Measurements from ENCODE around the gene INPP4B.
A peak's percentile ranks its signal among the peaks of the same experiment; 100 is the strongest.

INPP4B gene

DNA sequence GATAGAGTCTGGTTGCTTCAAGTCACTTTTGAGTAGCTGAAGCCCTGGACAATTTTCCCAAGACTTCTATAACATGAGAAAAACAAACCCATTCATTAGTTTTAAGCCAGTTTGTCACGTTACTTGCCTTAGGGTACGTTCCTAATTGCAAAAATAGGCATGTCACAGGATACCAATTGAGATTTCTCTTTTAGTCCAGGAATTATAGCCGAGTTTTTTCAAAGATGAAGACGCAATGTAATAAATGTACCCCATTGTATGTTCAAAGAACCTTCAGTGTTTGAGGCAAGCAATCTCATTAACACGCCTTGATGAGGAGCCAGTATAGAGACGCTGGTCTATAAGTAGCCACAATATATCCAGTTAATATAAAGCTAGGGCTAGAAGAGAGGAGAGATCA lies 534.2 kb downstream of the INPP4B start:
- no peak for ATAC-seq (replicated peaks)

DNA sequence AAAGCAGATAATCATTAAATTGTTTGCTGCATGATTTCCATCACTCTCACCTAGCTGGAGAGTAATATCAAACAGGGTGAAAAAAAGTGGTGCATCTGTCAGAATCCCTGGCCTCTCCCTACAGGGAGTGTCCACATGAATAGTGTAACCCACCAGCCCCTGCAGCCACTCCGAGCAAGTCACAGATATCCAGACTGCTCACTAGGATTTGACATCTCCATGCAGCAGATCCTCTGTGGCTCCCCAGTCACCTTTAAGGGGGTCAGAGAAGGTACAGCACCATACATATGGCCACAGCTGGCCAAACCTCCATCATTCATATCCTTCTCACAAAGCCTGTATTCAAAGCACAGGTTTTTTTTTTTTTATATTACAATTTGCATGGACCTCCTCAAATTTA lies 536.3 kb downstream of the INPP4B start:
- no peak for ATAC-seq (replicated peaks)

More for the DNA sequence above, 534.2 kb downstream of the INPP4B start:
- Mint-ChIP-seq H3K9me3 (peaks cover 0 to under 1% of the 10 kb centered on the region in 2 donors), H3K4me3 (no peak overlapping the region), H3K4me1 (no peaks in the 10 kb centered on the region), H3K36me3 (no peaks in the 10 kb centered on the region), H3K27me3 (no peaks in the 10 kb centered on the region), H3K27ac (no peak overlapping the region)
- DNase-seq = no peak

DNA sequence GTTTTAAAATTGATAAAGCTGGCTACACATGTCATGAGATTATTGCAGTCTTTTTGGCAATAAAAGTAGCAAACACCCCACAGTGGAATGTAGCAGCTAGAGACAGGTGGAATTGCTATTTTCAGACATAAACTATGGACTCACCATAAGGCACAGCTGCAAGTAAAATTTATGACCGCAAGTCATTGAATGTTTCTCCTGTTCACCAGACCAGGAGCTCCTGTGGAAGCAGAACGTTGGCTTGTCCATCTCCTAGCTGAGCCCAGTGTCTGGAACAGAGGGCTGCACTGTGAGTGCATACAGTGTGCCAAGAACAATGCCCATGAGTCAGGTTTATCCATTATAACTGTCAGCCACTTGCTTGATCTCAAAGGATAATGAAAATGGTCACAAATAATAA lies 538.2 kb downstream of the INPP4B start:
- H3K4me3 Mint-ChIP-seq = no peak overlapping the region
- no peak overlapping the region for H3K27ac Mint-ChIP-seq
- no peak for DNase-seq
- no peak for ATAC-seq (replicated peaks)
- H3K27me3 Mint-ChIP-seq = no peaks in the 10 kb centered on the region
- H3K4me1 Mint-ChIP-seq = no peaks in the 10 kb centered on the region
- no peaks in the 10 kb centered on the region for H3K9me3 Mint-ChIP-seq
- H3K36me3 Mint-ChIP-seq = no peaks in the 10 kb centered on the region

More for the DNA sequence above, 536.3 kb downstream of the INPP4B start:
- no peaks in the 10 kb centered on the region for H3K4me1 Mint-ChIP-seq
- DNase-seq = no peak
- H3K27ac Mint-ChIP-seq = no peak overlapping the region
- H3K9me3 Mint-ChIP-seq = no peaks in the 10 kb centered on the region
- H3K27me3 Mint-ChIP-seq = no peaks in the 10 kb centered on the region
- no peaks in the 10 kb centered on the region for H3K36me3 Mint-ChIP-seq
- H3K4me3 Mint-ChIP-seq = no peak overlapping the region

DNA sequence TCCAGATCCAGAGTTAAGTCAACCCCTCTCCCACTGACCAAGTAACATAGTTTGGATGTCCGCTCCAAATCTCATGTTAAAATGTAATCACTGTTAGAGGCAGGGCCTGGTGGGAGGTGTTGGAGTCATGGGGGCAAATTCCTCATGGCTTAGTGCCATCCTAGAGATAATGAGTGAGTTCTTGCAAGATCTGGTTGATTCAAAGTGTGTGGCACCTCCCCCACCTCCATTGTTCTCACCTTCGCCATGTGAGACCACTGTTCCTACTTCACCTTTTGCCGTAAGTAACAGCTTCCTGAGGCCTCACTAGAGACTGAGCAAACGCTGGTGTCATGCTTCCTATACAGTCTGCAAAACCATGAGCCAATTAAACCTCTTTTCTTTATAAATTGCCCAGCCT lies 548.8 kb downstream of the INPP4B start:
- Mint-ChIP-seq H3K27me3 (no peaks in the 10 kb centered on the region), H3K4me3 (no peak overlapping the region), H3K9me3 (no peaks in the 10 kb centered on the region), H3K4me1 (peaks cover 3 to 11% of the 10 kb centered on the region in 2 donors), H3K36me3 (no peaks in the 10 kb centered on the region), H3K27ac (no peak overlapping the region)
- ATAC-seq (replicated peaks) (no peak), DNase-seq (no peak)

DNA sequence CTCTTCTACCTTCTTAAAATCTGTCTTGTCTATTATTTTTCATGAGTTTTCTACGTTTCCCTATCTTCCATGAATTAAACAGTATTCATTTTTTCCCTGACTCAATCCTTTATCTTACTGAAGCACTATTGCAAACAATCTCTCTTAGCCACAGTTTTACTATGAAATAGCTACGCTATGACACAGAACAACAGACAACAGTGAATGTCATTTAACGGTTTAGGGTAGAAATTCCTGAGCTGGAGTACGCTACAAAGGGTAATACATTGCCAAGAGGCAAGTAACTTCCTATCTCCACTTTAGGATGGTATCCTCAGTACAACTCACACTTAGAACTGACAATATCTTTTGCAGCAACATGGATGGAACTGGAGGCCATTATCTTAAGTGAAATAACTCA lies 552.6 kb downstream of the INPP4B start:
- Mint-ChIP-seq H3K36me3 (no peaks in the 10 kb centered on the region), H3K9me3 (peaks cover 5 to 6% of the 10 kb centered on the region in 2 donors), H3K27me3 (peaks cover 0 to 3% of the 10 kb centered on the region in 2 donors), H3K27ac (no peak overlapping the region), H3K4me3 (no peak overlapping the region), H3K4me1 (peaks cover 3 to 11% of the 10 kb centered on the region in 2 donors)
- ATAC-seq (replicated peaks) (no peak), DNase-seq (no peak)

DNA sequence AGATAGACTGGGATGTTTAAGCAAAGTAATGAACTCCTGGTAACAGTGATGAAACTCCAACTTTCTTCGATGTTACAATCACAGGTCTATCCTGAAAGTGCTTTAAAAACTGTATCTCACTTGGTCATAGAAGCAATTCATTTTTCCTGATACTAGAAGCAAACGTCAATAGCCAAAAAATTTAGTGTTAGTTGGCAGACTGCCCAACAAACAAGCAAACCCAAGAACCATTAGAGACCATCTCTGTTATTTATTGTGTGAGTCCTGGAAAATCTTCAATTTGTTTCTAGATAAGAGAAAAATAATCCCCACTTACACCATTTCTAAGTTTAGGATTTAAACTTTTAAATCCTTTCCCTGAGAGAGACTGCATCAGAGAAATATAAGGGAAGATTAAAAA lies 553.9 kb downstream of the INPP4B start:
- Mint-ChIP-seq H3K4me3 (no peak overlapping the region), H3K4me1 (peaks cover 3 to 11% of the 10 kb centered on the region in 2 donors), H3K27ac (no peak overlapping the region), H3K36me3 (no peaks in the 10 kb centered on the region), H3K9me3 (peaks cover 5 to 6% of the 10 kb centered on the region in 2 donors), H3K27me3 (peaks cover 0 to 3% of the 10 kb centered on the region in 2 donors)
- no peak for ATAC-seq (replicated peaks)
- no peak for DNase-seq

DNA sequence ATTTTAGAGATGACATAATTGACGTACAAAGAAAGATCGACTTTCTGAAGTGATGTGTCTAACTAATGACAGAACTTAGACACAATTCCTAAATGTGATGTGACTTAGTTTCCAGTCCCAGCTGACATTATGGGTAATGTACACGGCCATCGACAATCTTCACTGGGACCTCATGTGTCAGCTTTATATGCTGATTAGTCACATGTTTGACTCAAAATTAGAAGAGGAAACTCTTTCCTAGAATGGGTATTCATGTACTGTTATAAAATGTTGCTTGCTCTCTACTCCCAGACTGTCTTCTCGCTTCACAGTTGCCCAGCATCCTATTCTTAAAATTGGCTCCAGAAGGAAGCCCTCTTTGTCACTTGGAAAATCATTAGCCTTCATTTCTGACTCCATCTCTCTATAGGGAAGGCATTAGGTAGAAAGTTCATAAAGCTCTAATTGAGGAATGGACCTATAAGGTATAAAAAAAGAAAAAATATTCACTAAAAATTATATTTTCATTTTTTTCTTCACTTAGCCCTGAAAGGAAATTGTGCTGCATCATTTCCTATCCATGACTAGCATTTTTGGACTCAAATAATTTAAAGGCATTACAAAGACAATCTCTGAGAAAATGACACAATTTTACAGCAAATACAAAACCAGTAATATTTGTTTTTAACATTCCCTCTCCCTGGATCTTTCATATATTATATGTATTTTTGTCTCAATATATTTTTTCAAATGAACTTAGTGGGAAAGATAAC lies 554.6 kb downstream of the INPP4B start:
- H3K4me3 Mint-ChIP-seq = no peak overlapping the region

DNA sequence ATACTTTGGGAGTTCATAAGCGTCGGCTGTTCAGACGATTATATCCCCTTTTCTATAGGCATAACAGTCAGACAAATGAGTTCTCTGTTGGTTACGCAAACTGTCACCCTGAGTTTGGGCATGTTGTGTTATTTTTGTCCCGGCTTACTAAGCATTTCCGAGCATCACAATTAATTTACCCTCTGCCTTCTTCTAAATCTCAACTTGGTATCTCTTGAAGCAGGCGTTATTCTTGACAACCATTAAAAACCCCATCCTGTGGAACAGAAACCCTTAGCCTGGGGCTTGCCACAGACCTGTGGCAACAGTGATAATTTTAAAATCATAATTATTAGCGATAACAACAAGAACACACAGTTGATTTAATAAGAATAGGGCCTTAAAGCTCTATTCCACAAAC lies 558.7 kb downstream of the INPP4B start:
- ATAC-seq (replicated peaks) (no peak), DNase-seq (no peak)
- Mint-ChIP-seq H3K4me3 (no peak overlapping the region), H3K36me3 (no peaks in the 10 kb centered on the region), H3K27me3 (peaks cover 0 to 3% of the 10 kb centered on the region in 2 donors), H3K9me3 (peaks cover 5 to 6% of the 10 kb centered on the region in 2 donors), H3K4me1 (no peaks in the 10 kb centered on the region), H3K27ac (no peak overlapping the region)

More for the DNA sequence above, 554.6 kb downstream of the INPP4B start:
- no peak for DNase-seq
- no peaks in the 10 kb centered on the region for H3K36me3 Mint-ChIP-seq
- peaks cover 0 to 3% of the 10 kb centered on the region in 2 donors for H3K27me3 Mint-ChIP-seq
- H3K9me3 Mint-ChIP-seq = peaks cover 5 to 6% of the 10 kb centered on the region in 2 donors
- H3K4me1 Mint-ChIP-seq = peaks cover 3 to 11% of the 10 kb centered on the region in 2 donors
- no peak overlapping the region for H3K27ac Mint-ChIP-seq
- ATAC-seq (replicated peaks) = no peak

DNA sequence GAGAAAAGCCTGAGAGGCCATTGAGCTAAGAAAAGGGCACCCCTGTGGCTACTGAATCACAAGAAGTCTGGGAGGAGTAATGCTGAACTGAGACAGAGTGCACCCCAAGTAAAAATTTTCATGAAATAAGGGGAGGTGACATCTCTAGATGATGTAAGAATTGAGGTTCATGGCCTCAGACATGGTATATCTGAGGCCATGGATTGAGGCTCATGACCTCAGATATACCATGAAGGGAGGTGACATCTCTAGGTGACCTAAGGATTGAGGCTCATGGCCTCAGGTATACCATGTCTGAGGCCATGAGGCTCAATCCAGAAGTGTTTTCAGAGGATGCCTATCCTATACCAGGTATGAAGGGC lies 560.9 kb downstream of the INPP4B start:
- ATAC-seq (replicated peaks) = no peak
- H3K4me1 Mint-ChIP-seq = no peaks in the 10 kb centered on the region
- no peak overlapping the region for H3K4me3 Mint-ChIP-seq
- peaks cover 5 to 6% of the 10 kb centered on the region in 2 donors for H3K9me3 Mint-ChIP-seq
- no peaks in the 10 kb centered on the region for H3K36me3 Mint-ChIP-seq
- no peaks in the 10 kb centered on the region for H3K27me3 Mint-ChIP-seq
- no peak overlapping the region for H3K27ac Mint-ChIP-seq
- DNase-seq = no peak

DNA sequence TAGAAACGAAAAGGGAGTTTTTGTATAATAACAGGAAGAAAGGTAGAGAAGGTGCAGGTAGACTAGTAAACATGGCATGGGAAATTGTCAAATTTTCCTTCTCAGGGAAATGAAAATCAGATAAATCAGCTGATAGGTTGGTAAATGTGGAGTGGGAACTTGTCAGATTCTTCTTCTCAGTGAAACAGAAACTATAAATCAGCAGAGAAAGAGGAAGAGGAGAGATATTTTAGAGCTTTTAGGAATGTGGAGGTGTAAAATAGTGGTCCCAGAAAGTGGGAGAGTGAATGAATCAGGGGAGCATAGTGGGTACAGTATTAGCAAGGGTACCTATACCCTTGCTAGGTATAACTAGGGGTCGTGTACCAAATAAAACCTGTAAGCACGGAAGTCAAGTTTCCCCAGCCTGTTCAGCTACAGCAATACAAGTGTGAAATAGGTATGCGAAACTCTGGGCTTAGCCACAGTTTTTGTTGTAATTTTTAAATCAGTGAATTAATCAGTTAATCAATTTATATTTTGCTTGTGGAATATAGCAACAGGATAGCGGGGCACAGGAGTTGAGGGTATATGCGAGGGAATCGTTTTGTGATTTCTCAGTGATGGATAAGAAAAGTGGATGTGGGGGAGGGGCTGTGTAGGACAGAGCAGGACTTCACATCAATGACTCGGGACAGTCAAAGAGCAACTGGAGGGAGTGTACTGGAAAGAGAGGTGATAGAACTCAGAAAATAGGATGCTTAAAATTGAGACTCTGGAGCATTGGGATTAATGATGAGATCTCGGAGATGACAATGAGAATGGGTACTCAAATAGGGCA lies 561.5 kb downstream of the INPP4B start:
- ATAC-seq (replicated peaks) = no peak

DNA sequence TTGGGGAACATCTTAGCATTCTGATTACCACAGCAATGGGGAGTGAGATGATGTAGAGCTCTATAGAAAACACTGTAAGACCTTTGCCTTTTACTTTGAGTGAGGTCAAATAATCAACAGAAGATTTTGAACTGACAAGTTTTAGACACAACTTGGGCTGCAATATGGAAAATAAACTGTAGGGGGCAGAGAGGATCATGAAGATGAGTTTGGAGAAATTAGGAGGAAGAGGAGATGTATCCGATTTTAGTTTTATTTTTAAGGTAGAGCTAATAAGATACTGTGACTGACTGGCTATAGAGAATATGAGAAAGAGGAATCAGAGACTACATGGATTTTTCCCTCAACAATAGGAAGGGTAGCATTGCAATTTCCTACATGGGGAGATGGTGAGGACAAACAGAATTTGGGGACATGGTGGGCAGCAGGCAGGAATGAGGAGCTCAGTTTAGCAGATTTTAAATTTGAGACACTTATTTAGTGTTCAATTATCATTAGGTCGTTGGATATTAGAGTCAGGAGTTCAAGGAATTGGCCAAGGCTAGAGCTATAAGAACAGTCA lies 563.1 kb downstream of the INPP4B start:
- Mint-ChIP-seq H3K27me3 (no peaks in the 10 kb centered on the region), H3K27ac (no peak overlapping the region), H3K4me3 (no peak overlapping the region), H3K9me3 (no peaks in the 10 kb centered on the region), H3K36me3 (no peaks in the 10 kb centered on the region), H3K4me1 (peaks cover 0 to 7% of the 10 kb centered on the region in 2 donors)
- ATAC-seq (replicated peaks) (no peak), DNase-seq (no peak)

More for the DNA sequence above, 561.5 kb downstream of the INPP4B start:
- Mint-ChIP-seq H3K36me3 (no peaks in the 10 kb centered on the region), H3K9me3 (peaks cover 3% of the 10 kb centered on the region in 2 donors), H3K27me3 (no peaks in the 10 kb centered on the region), H3K27ac (no peak overlapping the region), H3K4me1 (no peaks in the 10 kb centered on the region), H3K4me3 (no peak overlapping the region)
- no peak for DNase-seq

DNA sequence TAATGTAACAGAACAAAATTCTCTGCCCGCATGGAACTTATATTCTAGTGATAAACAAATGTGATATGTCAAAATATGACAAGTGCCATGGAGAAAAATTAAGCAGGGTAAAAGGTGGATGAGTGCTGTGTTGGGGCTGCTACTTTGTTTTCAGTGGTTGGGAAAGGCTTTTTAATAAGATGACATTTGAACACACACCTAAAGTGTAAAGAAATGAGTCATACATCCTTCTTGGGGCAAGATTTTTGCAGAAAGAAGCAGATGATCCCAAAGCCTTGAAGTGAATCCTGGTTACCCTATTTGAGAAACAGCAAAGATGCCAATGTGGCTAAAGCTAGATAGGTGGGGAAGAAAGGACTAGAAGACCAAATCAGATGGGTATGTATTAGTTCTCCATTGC lies 564.1 kb downstream of the INPP4B start:
- ATAC-seq (replicated peaks) (no peak), DNase-seq (no peak)
- Mint-ChIP-seq H3K27me3 (no peaks in the 10 kb centered on the region), H3K27ac (no peak overlapping the region), H3K4me1 (peaks cover 0 to 7% of the 10 kb centered on the region in 2 donors), H3K4me3 (no peak overlapping the region), H3K36me3 (no peaks in the 10 kb centered on the region), H3K9me3 (no peaks in the 10 kb centered on the region)

DNA sequence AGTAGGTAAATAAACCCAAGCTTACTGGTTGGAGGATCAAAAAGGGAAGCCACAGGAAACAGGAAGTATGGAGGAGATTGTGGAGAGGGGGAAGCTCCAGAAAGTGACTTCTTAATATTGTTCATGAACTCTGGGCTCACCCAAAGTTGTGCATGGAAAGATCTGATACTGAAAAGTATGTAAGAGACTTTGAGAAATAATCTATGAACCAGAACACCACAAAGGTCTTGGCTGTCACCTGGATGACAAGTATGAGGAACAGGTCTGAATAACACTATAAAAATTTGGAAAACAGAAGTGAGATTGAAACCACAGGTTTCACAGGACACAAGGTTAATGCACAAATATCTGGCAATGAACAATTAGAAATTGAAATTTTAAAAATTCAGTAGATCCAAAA lies 567.4 kb downstream of the INPP4B start:
- Mint-ChIP-seq H3K9me3 (no peaks in the 10 kb centered on the region), H3K36me3 (no peaks in the 10 kb centered on the region), H3K4me3 (no peak overlapping the region), H3K4me1 (peaks cover 0 to 7% of the 10 kb centered on the region in 2 donors), H3K27me3 (no peaks in the 10 kb centered on the region), H3K27ac (no peak overlapping the region)
- DNase-seq = no peak
- ATAC-seq (replicated peaks) = peak; percentile 70 to 80

DNA sequence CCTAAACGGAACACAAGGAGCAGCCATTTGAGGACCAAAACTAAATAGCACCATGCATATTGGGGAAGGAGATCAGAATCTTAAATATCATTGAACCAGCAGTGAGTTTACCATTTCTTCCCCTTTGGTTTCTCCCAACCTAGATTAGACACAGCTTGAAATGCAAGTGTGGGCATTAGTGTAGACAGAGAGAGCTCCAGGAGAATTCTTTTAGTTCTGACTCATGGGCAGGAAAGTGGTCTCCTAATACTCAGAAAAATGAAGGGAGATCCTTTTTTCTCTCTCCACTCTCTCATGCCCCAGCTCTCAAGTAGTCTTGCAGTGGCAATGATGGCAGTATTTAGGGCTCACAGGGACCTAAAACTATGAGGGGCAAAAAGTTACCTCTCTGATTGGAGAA lies 567.9 kb downstream of the INPP4B start:
- Mint-ChIP-seq H3K27ac (no peak overlapping the region), H3K36me3 (no peaks in the 10 kb centered on the region), H3K27me3 (no peaks in the 10 kb centered on the region), H3K4me3 (no peak overlapping the region), H3K9me3 (no peaks in the 10 kb centered on the region), H3K4me1 (peaks cover 0 to 7% of the 10 kb centered on the region in 2 donors)
- ATAC-seq (replicated peaks) (no peak), DNase-seq (no peak)
